NAMALWA (cell line): ENCODE data around the gene ZNF672.
A peak's percentile ranks its signal among the peaks of the same experiment; 100 is the strongest.
"Not testable (repeated sequence)": the region's sequence is repeated elsewhere in the genome, so short reads cannot be mapped to it uniquely, and the experiment has no call there.

Experiments
- DNase-seq: peaks from one replicate; pipeline ENCODE4 v3.0.0-alpha.2; 2015; ENCODE audit warnings: low spot score

Gene ZNF672

GRCh38 chr1:248837781-248838356 lies at the start of gene ZNF672:
ZNF672 (plus strand) TSS chr1:248838224; CDS start chr1:248847275, 9,051 bp downstream.
- peak; percentile 96 for DNase-seq

GRCh38 chr1:248788327-248788726 lies 49.7 kb upstream of the ZNF672 start:
- no peak for DNase-seq

DNA sequence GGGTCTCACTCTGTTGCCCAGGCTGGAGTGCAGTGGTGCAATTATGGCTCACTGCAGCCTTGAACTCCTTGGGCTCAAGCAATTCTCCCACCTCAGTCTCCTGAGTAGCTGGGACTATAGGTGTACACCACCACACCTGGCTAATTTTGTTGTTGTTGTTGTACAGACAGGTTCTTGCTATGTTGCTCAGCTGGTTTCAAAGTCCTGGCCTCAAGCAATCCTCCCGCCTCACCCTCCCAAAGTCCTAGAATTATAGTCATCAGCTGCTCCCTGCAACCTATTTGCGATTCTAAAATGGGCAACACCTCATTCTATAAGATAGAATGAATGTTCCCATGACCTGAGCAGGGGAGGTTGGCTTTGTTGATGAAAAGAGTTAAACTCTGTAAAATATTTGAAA lies 48.7 kb upstream of the ZNF672 start:
- not testable (repeated sequence) for DNase-seq

- no peak for DNase-seq
These were observed 47.6 kb upstream of the ZNF672 start for GRCh38 chr1:248790456-248790855.

- no peak for DNase-seq
These were observed 47.0 kb upstream of the ZNF672 start for GRCh38 chr1:248791010-248791409.

DNA sequence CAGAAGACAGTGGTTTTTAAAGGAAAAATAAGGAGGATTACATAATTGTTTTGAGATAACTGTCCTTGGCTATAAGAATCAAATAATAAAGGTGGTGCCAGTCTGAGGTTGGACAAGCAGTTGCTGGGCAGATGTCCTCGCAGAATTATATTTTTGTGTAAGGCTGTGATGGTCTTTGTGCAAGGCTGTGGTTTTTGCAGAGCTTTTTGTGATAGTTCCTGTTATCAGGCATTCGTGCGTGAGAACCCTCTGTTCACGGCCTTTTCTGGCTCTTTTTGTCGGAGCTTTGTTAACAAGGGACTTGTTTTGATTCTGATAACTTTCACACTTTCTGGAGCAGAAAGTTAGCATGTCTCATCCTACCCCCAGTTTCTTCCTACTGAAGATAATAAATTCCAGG lies 45.7 kb upstream of the ZNF672 start:
- DNase-seq, result no peak

DNA sequence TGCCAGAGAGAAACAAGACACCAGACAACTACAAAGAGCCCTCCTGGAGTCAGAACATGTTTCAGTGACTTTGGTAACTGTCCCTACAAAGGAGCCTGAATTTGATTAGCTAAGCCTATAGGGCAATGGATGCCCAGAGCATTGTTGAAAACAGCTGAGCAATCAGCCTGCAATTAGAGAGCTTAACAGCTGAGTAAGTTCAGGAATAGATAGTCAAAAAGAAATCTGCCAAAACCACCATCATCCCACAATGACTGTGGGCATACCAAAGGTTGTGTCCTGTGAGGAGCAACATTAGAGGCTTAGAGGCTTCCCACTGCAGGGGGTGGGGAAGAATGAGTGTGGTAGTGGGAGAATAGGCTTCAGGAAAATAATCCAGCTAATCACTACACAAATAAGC lies 44.4 kb upstream of the ZNF672 start:
- DNase-seq, result no peak

- DNase-seq, result not testable (repeated sequence)
These were observed 43.4 kb upstream of the ZNF672 start for GRCh38 chr1:248794663-248795062.

DNA sequence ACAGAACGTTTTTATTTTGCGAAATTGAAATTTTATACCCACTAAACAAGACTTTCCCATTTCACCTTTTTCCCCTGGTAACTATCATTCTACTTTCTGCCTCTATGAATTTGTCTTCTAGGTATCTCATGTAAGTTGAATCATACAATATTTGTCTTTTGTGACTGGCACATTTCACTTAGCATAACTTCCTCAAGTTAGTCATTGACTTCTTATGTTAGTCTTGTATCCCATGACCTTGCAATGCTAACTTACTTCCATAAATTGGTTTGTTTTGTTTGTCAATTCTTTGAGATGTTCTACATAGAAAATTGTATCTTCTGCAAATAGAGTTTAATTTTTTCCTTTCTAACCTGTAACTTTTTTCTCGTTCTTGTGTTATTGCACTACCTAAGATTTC lies 39.2 kb upstream of the ZNF672 start:
- DNase-seq, result no peak

GRCh38 chr1:248800459-248800858 lies 37.6 kb upstream of the ZNF672 start:
- DNase-seq, result no peak

GRCh38 chr1:248802454-248802853 lies 35.6 kb upstream of the ZNF672 start:
- DNase-seq, result no peak

GRCh38 chr1:248803501-248803900 lies 34.5 kb upstream of the ZNF672 start:
- not testable (repeated sequence) for DNase-seq

GRCh38 chr1:248804771-248805681 lies 33.0 kb upstream of the ZNF672 start:
- peak; percentile 85 for DNase-seq

- no peak for DNase-seq
These were observed 32.1 kb upstream of the ZNF672 start for GRCh38 chr1:248805876-248806275.

DNA sequence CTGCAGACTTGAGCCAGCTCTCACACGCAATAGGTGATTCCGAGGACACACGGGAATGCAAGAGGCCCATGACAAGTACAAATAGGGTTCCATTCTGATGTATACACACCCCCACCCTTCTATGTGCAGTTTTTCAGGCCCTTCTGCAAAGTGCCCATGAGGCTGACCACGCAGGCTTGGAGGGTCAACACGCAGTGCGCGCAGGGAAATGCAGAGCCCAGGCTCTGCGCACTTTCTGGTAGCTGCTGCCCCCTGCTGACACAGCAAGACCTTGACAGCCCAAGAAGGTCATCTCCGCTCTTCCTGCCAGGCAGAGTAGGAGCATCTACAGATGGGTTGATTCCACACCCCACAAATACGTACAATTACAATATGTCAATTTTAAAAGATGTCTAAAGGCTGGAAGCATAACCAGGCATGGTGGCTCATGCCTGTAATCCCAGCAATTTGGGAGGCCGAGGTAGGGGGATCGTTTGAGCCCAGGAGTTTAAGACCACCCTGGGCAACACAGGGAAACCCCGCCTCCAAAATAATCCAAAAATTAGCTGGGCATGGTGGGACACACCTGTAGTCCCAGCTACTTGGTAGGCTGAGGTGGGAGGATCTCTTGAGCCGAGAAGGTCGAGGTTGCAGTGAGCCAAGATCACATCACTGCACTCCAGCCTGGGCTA lies 30.8 kb upstream of the ZNF672 start:
- DNase-seq, result peak; percentile 55

DNA sequence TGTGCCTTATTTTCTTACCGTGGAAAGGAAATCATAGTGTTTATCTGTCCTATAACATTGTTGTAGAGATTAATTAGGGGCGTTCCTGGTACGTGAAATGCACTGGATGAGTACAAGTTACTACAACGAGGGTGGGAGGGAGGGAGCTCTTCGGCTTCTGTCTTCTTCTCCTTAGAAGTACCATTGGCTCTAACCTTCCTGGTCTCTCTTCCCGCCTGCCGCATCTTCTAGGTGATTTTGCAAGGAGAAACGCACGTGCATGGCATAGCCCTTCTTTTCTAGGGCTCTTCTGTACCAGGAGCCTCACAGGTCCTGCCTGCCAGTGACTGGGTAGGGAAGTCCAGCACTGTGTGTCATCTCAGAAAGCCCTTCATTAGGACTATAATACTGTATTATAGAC lies 29.1 kb upstream of the ZNF672 start:
- no peak for DNase-seq

DNA sequence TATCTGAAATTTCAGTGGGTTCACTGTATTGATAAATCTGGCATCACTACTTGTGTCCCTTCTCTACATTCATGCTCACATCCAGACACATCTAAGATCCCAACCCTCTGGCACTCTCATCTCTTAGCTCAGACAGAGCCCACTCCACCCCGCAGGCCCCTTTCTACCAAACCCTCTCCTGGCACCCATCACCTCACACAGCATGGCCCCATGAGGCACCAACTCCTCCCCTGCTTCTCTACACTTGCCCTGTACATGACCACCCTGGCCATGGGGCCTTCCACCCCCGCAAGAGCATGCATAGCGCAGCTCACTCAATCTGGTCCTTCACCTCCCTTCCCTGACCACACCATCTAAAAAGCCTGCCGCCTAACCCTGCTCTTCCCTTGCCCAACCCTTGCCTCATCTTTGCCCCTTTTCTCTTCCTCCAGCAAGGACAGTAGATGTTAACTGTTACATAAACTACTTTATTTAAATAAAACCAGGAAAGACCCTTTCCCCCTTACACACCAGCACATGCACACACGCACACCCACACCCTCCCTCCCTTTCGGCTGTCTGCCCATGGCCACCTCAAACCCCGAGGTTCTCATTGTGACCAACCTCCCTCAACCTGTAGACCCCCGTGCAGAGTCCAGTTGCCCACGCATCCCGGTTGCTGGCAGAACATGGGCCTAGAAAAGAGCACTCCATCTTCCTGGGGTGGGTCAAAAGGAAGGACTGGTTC lies 27.9 kb upstream of the ZNF672 start:
- no peak for DNase-seq

DNA sequence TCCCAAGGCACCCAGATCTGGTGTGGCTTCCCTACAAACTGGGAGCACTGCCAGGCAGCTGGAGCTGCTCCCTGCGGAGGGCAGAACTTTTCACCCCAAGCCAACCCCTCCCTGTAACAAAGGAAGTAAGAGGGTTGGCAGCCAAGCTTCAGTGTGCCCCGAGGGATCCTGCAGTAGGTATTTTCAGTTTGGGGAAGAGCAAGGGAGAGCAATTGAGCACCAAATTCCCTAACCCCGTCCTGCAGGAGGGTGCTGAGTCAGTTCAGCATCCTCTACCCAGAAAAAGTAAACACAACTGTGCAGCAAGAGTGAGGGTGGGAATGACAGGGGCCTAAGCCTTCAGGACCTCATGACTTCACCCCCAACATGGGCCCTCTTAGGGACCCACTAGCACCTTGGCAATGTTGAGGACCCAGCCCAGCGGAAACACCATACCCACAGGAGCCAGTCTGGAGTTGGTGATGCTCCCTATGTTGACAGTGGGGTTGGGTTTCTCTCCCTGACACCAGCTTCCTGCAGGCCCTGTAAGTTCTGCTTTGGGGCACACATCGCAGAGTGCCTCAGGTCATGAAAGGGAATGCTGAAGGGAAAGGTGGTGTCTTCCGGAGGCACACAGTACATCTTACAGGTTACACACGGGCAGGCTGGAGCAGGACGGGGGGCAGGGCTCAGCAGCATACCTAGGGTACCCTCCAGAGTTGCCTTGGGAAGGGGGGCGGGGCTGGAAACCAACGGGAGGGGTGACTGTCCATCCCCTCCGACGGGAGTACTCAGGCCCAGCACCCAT lies 27.1 kb upstream of the ZNF672 start:
- no peak for DNase-seq

DNA sequence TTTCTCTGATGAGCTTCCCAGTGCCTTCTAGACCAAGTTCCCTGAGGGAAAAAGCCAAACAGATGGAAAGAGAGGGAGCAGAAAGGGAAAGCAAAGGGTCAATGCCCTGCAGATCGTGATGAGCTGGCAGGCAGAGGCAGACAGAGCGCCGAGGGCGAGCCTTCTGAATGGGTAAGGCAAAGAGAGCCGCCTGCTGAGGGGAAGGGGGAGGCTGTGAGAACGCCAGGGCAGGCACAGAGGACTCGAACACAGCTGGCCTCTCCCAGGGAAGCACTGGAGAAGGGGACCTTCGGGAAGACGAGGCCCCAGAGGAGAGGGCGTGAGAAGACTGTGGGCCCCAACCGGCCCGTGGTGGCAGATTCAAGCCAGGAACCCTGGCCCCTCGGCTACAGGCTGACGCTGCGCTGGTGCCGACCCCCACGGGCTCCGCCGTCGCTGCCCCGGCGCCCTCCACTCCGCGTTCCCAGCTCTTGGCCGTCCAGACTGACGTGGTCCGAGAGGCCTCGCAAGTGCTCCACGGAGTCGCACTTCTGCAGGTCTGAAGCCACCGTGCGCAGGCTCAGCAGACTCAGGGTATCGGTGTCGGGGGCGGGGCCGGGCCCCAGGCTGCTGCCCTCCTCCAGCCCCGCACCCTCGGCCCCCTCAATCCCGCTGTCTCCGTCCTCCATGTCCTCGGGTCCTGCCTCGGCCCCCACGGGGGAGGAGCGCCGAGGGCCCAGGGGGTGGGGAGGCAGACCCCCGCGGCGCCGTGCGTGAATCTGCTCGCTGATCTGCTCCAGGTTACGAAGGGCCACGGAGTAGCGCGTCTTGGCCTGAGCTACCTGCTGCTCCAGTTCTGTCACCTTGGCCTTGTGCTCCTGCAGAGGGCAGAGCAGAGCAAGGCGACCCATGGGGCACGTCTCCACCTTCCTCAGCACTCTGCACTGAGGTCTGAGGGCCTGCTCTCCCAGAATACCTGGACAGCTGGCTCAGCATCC lies 26.2 kb upstream of the ZNF672 start:
- no peak for DNase-seq

- DNase-seq, result no peak
These were observed 25.1 kb upstream of the ZNF672 start for GRCh38 chr1:248812736-248813425.
